ENCODE results near the gene QPCTL.
"Not testable (repeated sequence)": the region's sequence is repeated elsewhere in the genome, so short reads cannot be mapped to it uniquely, and the experiment has no call there.

Gene QPCTL

DNA sequence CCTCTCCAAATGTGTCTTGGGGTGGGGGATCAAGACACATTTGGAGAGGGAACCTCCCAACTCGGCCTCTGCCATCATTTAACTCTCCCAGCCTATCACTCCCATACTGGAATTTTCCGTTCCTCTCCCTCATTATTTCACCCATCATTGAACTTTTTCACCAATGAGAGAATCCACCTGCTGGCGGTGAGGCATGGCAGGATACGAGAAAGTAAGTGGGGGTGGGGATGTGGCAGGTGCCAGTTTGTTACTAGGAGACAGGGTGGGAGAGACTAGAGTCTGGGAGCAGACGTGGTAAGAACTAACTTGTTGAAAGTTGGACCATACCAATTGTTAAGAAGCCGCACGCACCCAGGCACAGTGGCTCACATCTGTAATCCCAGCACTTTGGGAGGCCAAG lies 17.5 kb upstream of the QPCTL start:
- no peak overlapping the region for H3K4me3 ChIP-seq (replicated peaks in 1 of 2; ENCODE audit: low read depth in 2 of 2, low read length in 2 of 2)
- TF ChIP-seq CTCF (IDR thresholded peaks at IDR 0.05; ENCODE audit: low read depth, low read length) = no peak
- DNase-seq (ENCODE audit: low read depth in 2 of 2) = no peak

GRCh38 chr19:45676851-45677263 lies 15.6 kb upstream of the QPCTL start:
- DNase-seq (ENCODE audit: low read depth in 2 of 2) = no peak
- TF ChIP-seq CTCF (IDR thresholded peaks at IDR 0.05; ENCODE audit: low read depth, low read length) = no peak
- H3K4me3 ChIP-seq (replicated peaks in 1 of 2; ENCODE audit: low read depth in 2 of 2, low read length in 2 of 2) = peak overlapping the region in 1 of 2 donors; percentile 39

GRCh38 chr19:45677351-45678230 lies 14.9 kb upstream of the QPCTL start:
- DNase-seq (ENCODE audit: low read depth in 2 of 2) = peak; percentile 61 to 92
- peak; percentile 22 for TF ChIP-seq CTCF (IDR thresholded peaks at IDR 0.05; ENCODE audit: low read depth, low read length)

DNA sequence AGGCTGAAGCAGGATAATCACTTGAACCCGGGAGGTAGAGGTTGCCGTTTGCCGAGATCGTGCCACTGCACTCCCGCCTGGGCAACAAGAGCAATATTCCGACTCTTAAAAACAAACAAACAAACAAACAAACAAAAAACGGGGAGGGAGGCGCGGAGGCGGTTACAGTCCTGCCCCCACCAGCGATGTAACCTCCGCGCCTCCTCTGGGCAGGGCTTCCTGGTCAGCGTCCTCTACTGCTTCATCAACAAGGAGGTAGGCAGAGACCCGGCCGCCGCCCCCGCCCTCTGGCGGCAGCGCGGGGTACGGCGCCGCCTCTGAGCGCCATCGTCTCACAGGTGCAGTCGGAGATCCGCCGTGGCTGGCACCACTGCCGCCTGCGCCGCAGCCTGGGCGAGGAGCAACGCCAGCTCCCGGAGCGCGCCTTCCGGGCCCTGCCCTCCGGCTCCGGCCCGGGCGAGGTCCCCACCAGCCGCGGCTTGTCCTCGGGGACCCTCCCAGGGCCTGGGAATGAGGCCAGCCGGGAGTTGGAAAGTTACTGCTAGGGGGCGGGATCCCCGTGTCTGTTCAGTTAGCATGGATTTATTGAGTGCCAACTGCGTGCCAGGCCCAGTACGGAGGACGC lies 11.0 kb upstream of the QPCTL start:
- peak overlapping the region; percentile 22 to 46 for H3K4me3 ChIP-seq (replicated peaks in 1 of 2; ENCODE audit: low read depth in 2 of 2, low read length in 2 of 2)
- TF ChIP-seq CTCF (IDR thresholded peaks at IDR 0.05; ENCODE audit: low read depth, low read length) = peak; percentile 81
- peak; percentile 83 to 86 for DNase-seq (ENCODE audit: low read depth in 2 of 2)

More at GRCh38 chr19:45677351-45678230, 14.9 kb upstream of the QPCTL start:
- H3K4me3 ChIP-seq (replicated peaks in 1 of 2; ENCODE audit: low read depth in 2 of 2, low read length in 2 of 2) = peak overlapping the region; percentile 21 to 39

DNA sequence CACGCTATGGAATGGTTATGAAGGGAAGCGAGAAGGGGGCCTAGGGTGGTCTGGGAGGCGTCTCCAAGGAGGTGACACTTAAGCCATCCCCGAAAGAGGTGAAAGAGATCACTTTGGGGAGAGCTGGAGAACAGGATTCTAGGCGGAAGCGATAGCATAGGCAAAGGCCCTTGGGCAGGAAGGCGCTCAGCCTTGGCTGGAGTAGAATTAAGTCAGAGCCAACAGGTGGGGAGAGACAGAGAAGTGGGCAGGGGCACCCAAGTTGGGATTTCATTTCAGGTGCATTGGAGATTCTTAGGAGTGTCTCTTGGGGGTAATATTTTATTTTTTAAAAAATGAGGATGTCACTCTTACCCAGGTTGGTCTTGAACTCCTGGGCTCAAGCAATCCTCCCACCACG lies 10.3 kb upstream of the QPCTL start:
- DNase-seq (ENCODE audit: low read depth in 2 of 2) = no peak
- H3K4me3 ChIP-seq (replicated peaks in 1 of 2; ENCODE audit: low read depth in 2 of 2, low read length in 2 of 2) = no peak overlapping the region
- TF ChIP-seq CTCF (IDR thresholded peaks at IDR 0.05; ENCODE audit: low read depth, low read length) = no peak

DNA sequence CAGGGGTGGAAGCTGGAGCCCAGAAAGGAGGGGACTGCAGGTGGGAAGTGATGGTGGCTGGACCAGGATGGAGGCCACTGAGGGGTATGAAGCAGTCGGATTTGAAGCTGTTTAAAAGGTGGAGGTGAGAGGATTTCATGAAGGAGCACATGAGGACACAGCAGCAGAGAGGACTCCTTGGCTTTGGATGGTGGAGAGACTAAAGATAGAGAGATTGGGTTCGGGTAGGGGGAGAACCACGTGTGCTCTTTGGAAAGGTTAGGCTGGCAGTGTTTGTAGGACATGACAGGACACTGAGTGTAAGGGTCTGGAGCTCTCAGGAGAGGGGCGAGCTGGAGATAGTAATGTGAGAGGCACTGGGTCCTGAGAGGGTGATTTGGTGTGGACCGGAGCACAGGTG lies 9.6 kb upstream of the QPCTL start:
- DNase-seq (ENCODE audit: low read depth in 2 of 2) = no peak
- no peak for TF ChIP-seq CTCF (IDR thresholded peaks at IDR 0.05; ENCODE audit: low read depth, low read length)
- H3K4me3 ChIP-seq (replicated peaks in 1 of 2; ENCODE audit: low read depth in 2 of 2, low read length in 2 of 2) = no peak overlapping the region

DNA sequence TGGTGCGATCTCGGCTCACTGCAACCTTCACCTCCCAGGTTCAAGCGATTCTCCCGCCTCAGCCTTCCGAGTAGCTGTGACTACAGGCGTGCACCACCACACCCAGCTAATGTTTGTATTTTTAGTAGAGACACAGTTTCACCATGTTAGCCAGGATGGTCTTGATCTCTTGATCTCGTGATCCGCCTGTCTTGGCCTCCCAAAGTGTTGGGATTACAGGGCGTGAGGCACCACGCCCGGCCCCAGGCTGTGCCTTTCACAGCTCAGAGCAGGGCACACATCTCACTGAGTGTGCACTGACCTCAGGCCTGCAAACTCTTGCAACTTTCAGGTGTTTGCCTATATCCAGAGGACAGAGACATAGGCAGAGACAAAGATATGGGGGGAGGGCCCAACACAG lies 7.4 kb upstream of the QPCTL start:
- not testable (repeated sequence) for DNase-seq (ENCODE audit: low read depth in 2 of 2); H3K4me3 ChIP-seq (replicated peaks in 1 of 2; ENCODE audit: low read depth in 2 of 2, low read length in 2 of 2)
